IPS-18a (cell line): ENCODE results near the gene FAM237A.

Experiments used
- H3K27ac ChIP-seq: one replicate; pipeline ENCODE4 v1.5.1; 2013; ENCODE audit warnings: low read length
- H3K27me3 ChIP-seq: one replicate; pipeline ENCODE4 v1.6.1; 2013; ENCODE audit warnings: mild to moderate bottlenecking, low read length; ENCODE audit not compliant: control insufficient read depth, insufficient read depth
- H3K36me3 ChIP-seq: one replicate; pipeline ENCODE4 v1.6.1; 2013; ENCODE audit warnings: low read depth, low read length; ENCODE audit not compliant: control insufficient read depth
- H3K4me1 ChIP-seq: one replicate; pipeline ENCODE4 v1.6.1; 2013; ENCODE audit warnings: low read depth, low read length; ENCODE audit not compliant: control insufficient read depth
- H3K4me3 ChIP-seq: one replicate; pipeline ENCODE4 v1.5.1; 2013; ENCODE audit warnings: low read length
- H3K9ac ChIP-seq: one replicate; pipeline ENCODE4 v1.6.1; 2013; ENCODE audit warnings: mild to moderate bottlenecking, low read length, moderate library complexity
- H3K9me3 ChIP-seq: one replicate; pipeline ENCODE4 v1.6.1; 2013; ENCODE audit warnings: low read depth, low read length; ENCODE audit not compliant: control insufficient read depth

The FAM237A gene

DNA sequence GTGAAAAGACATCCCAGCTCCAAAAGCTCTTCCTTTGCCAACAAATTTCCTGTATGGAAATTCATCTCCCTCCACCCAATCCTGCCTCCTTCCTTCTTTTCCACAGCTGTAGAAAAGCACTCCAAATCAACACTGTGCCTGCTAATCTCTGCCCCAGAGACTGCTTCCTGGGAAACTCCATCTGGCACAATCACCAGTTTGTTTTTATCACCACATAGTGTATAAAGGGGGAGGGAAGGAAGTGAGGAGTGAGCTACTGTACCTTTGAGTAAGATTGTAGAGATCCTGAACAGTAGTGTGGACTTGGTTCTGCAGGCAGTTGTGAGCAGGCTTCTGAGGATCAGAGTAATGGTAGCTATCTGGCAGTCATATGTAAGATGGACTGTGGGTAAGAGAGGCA, 14.7 kb upstream of the FAM237A start:
- no peak overlapping the region for H3K27ac ChIP-seq
- no peaks in the 10 kb centered on the region for H3K9me3 ChIP-seq
- no peak overlapping the region for H3K4me3 ChIP-seq
- no peaks in the 10 kb centered on the region for H3K36me3 ChIP-seq
- H3K4me1 ChIP-seq: peaks cover 5% of the 10 kb centered on the region
- H3K9ac ChIP-seq: no peak overlapping the region
- H3K27me3 ChIP-seq: no peaks in the 10 kb centered on the region

DNA sequence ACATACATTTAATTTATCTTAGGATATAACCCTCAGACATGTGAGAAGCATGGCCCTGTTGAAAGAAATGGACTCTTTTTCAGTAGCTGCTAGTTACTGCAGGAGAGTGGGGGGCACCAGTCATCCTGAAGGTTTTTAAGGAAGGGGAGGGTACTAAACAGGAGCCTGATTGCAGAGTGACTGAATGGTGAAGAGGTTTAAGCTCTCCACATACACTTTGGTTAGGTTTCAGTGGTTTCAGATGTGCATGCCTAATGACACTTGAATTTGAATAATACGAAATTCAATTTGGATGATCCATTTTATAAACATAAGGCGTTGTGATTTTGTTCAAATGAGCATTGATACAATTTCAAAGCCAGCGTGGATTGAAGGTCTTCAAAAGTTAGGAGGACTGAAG, 10.9 kb upstream of the FAM237A start:
- no peak overlapping the region for H3K4me3 ChIP-seq
- H3K9ac ChIP-seq: no peak overlapping the region
- no peaks in the 10 kb centered on the region for H3K4me1 ChIP-seq
- no peaks in the 10 kb centered on the region for H3K36me3 ChIP-seq
- H3K9me3 ChIP-seq: no peaks in the 10 kb centered on the region
- no peak overlapping the region for H3K27ac ChIP-seq
- H3K27me3 ChIP-seq: no peaks in the 10 kb centered on the region

DNA sequence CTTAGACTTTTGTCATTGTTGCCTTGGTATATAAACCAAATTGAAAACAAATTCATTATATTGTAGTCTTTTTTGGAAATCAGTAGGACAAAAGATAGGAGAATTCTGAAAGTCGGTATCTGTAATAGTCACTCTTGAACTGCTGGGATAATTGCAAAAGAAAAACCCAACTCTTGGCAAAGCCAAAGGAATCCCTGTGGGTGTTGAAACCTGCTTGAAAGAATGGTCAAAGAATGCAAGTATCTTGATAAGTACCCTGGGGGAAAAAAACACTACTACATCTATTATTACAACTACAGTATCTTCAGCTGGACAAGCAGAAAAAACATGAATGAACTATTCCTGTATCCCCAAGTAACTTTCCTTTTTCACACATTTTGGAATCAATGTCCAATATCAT, 7.3 kb upstream of the FAM237A start:
- Histone ChIP-seq H3K36me3 (no peaks in the 10 kb centered on the region), H3K4me1 (no peaks in the 10 kb centered on the region), H3K27ac (no peak overlapping the region), H3K4me3 (no peak overlapping the region), H3K27me3 (peaks cover 16% of the 10 kb centered on the region), H3K9me3 (no peaks in the 10 kb centered on the region), H3K9ac (no peak overlapping the region)

DNA sequence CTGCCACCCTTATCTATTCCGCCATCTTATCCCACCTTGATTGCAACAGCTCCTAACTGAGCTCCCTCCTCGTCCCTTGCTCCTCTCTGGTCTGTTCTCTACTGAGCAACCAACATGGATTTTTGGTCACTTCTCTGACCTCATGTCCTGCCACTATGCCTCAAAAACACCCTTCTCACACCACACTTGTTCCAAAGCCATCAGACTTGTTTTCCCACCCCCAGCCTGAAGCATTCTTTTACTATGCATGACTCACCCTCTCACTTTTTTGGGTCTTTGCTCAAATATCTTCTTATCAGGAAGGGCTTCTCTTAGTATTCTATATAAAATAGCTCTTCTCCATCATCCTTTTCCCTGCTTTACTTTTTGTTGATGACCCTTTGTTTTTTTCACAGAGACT, 2.7 kb upstream of the FAM237A start:
- Histone ChIP-seq H3K27ac (no peak overlapping the region), H3K4me1 (peaks cover 3% of the 10 kb centered on the region), H3K27me3 (peaks cover 59% of the 10 kb centered on the region), H3K9ac (no peak overlapping the region), H3K36me3 (no peaks in the 10 kb centered on the region), H3K4me3 (no peak overlapping the region), H3K9me3 (no peaks in the 10 kb centered on the region)

DNA sequence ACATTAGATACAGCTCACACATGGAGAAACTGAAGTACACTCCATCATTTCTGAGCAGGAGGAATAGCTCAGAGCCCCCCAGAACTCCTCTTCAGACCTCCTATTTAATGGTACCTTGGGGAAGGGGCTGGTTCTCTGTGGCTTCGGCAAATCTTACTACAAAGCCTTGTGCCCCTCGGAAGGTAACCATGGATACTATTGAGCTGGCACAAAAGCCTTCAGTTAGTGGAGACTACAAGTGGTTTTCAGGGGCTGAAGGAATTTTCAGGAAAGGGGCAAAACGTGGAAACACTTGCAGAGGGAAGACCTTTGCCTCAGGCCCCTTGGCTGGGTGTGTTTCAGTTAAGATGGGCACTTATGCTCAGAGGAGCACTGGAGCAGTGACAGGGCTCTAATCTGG, 1.1 kb upstream of the FAM237A start:
- Histone ChIP-seq H3K9ac (no peak overlapping the region), H3K36me3 (no peaks in the 10 kb centered on the region), H3K27me3 (peaks cover 59% of the 10 kb centered on the region), H3K9me3 (no peaks in the 10 kb centered on the region), H3K27ac (no peak overlapping the region), H3K4me3 (peak overlapping the region; percentile 78), H3K4me1 (peaks cover 3% of the 10 kb centered on the region)

DNA sequence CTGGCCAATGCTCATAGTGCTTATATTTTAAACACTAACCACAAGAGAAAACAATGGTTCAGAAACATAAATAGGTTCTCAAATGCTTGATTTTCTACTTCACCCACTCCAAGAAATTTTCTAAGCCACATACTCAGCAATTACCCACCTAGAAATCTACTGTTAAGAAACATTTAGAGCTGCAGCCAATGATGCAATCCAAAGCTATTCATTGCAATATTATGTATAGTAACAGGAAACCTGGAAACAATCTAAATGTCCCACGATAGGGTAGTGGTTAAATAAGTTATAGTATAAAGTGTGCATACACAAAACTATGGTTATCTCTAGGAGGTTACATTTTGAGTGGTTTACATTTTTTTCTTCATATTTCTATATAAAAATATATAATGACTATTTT, 5.7 kb downstream of the FAM237A start:
- Histone ChIP-seq H3K4me1 (no peaks in the 10 kb centered on the region), H3K9ac (no peak overlapping the region), H3K4me3 (no peak overlapping the region), H3K27ac (no peak overlapping the region), H3K9me3 (no peaks in the 10 kb centered on the region), H3K36me3 (no peaks in the 10 kb centered on the region), H3K27me3 (peaks cover 14% of the 10 kb centered on the region)

DNA sequence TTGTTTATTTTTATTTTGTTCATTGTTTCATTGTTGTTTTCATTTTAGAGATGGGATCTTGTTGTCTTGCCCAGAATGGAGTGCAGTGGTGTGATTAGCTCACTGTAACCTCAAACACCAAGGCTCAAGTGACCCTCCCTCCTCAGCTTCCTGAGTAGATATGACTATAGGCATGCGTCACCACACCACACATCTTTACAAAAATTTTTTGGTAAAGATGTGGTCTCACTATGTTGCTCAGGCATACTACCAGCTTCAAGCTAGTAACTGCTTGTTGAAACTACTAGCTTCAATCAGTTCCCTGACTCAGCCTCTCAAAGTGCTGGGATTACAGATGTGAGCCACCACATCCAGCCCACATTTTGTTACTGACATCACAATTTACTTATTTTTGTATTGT, 14.8 kb downstream of the FAM237A start:
- Histone ChIP-seq H3K4me1 (no peaks in the 10 kb centered on the region), H3K9me3 (no peaks in the 10 kb centered on the region), H3K27ac (no peak overlapping the region), H3K36me3 (no peaks in the 10 kb centered on the region), H3K9ac (no peak overlapping the region), H3K27me3 (no peaks in the 10 kb centered on the region), H3K4me3 (no peak overlapping the region)

DNA sequence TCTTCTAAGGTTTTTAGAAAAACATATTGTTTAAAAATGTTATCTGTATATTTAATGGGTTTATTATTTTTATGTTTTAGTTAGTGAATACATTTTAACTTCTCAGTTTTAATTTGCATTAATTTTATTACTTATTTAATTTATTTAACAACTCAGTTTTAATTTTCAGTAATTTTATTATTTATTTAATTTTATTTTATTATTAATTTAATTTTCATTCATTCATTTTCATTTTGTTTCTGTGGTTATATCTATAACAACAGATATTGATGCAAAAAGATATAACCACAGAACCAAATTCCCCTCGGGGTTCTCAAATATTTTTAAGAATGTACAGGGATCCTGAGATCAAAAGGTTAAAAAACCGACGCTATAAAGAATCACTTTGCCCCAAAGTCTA, 23.0 kb downstream of the FAM237A start:
- Histone ChIP-seq H3K4me1 (no peaks in the 10 kb centered on the region), H3K36me3 (no peaks in the 10 kb centered on the region), H3K9ac (no peak overlapping the region), H3K4me3 (no peak overlapping the region), H3K27me3 (no peaks in the 10 kb centered on the region), H3K9me3 (no peaks in the 10 kb centered on the region), H3K27ac (no peak overlapping the region)

DNA sequence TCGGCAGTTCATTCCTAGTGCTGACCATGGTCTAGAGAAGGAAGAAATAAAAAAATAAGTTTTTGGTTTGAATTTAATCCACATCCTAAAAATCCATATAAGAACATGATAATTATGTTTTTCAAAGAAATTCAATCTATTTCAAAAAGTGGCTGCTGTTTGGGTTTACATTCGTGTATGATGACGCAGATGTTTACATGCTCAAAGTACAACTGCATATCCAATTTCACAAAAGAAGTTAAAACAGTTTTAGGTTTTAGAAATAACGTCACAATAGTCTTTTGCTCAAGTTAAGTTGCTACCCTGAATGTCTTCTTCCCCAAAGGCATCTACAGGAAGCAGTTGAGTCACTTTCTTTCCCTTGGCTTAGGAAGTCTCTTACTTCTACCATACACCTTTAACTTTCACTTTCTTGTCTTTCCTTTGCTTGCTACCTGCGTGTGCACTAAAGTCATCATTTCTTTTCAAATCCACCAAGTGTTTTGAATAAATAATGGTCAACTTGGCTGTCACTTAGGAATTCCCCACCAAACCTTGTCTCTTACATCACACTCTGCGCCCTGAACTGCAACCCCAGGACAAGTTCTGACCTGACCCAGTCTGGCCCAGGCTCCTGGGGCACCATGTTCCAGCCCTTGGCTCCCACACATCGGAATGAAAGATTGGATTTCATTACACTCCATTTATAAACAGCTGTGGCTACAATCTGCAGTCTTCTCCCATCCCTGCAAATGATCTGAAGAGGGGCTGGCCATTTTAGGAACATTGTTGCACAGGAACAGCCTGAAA, 28.4 kb downstream of the FAM237A start:
- Histone ChIP-seq H3K9ac (no peak overlapping the region), H3K36me3 (no peaks in the 10 kb centered on the region), H3K27me3 (no peaks in the 10 kb centered on the region), H3K9me3 (no peaks in the 10 kb centered on the region), H3K27ac (no peak overlapping the region), H3K4me3 (no peak overlapping the region), H3K4me1 (no peaks in the 10 kb centered on the region)

DNA sequence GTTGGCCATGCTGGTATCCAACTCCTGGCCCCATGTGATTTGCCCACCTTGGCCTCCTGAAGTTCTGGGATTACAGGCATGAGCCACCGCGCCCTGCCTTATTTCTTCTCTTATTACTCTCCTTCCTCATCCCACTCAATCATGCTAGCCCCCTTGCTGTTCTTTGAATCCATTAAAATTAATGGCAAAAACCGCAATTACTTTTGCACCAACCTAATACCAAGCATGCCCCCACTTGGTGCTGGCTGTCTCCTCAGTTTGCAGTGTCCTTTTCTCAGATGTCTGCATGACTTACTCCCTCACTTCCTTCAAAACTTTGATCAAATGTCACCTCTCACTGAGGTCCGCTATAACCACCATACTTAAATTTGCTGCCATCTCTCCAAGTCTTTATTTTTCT, 41.3 kb downstream of the FAM237A start:
- Histone ChIP-seq H3K27me3 (no peaks in the 10 kb centered on the region), H3K36me3 (no peaks in the 10 kb centered on the region), H3K9ac (no peak overlapping the region), H3K27ac (no peak overlapping the region), H3K4me1 (no peaks in the 10 kb centered on the region), H3K9me3 (no peaks in the 10 kb centered on the region), H3K4me3 (no peak overlapping the region)

DNA sequence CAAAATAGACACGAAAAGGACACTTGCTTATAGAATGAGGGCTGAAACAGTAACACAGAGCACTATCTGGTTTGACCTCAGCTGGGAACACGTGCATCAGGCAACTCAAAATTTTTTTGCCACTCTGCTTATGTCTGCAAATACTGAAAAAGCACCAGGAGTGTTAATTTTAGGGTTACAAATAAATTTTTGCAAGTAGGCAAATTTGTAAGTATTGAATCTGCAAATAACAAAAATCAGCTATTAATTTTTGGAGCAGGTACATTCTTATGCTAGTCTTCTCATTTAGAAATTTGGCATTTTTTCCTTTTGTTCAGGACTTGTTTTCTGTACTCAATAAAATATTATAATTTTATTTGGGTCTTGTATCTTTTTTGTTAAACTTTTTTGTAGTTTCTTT, 46.2 kb downstream of the FAM237A start:
- no peak overlapping the region for H3K9ac ChIP-seq
- H3K27ac ChIP-seq: no peak overlapping the region
- H3K27me3 ChIP-seq: no peaks in the 10 kb centered on the region
- no peaks in the 10 kb centered on the region for H3K36me3 ChIP-seq
- no peak overlapping the region for H3K4me3 ChIP-seq
- H3K4me1 ChIP-seq: no peaks in the 10 kb centered on the region
- no peaks in the 10 kb centered on the region for H3K9me3 ChIP-seq

DNA sequence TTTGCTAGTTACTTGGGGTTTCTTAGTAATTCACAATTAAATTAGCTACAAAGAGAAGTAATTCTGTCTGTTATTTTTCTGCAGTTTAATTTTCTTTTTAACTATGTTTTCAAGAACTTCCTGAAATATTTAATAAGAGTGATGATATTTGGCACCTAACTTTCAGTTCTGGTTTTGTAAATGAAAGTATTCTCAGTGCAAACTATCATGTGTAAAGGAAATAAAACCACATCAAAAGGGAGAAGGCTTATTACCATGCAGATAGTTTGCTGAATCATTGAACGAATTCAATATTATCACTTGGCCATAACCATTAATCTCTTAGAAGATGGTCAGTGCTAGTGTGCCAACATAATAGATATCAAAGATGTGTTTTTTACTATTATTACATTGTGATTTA, 46.7 kb downstream of the FAM237A start:
- H3K27ac ChIP-seq: no peak overlapping the region
- no peaks in the 10 kb centered on the region for H3K9me3 ChIP-seq

More for the DNA sequence above, 46.7 kb downstream of the FAM237A start:
- Histone ChIP-seq H3K4me1 (no peaks in the 10 kb centered on the region), H3K27me3 (no peaks in the 10 kb centered on the region), H3K4me3 (no peak overlapping the region), H3K9ac (no peak overlapping the region), H3K36me3 (no peaks in the 10 kb centered on the region)
